Measurements from ENCODE around the gene EML4. TPM values are rescaled to one million over a fixed set of nuclear protein-coding genes. Genes with fewer than 3 reads are reported as not detected.

Gene EML4
- total RNA-seq, 1 donor from 2014 or later = 23.5 TPM

- no peak for DNase-seq (ENCODE audit: low read depth, low spot score)
Measured at GRCh38 chr2:42298132-42298531, 129.0 kb downstream of the EML4 start.

- no peak for DNase-seq (ENCODE audit: low read depth, low spot score)
Measured at GRCh38 chr2:42298996-42299754, 130.0 kb downstream of the EML4 start.

- no peak for DNase-seq (ENCODE audit: low read depth, low spot score)
Measured at GRCh38 chr2:42300527-42300926, 131.4 kb downstream of the EML4 start.

GRCh38 chr2:42303252-42303651 lies 134.1 kb downstream of the EML4 start:
- DNase-seq (ENCODE audit: low read depth, low spot score) = no peak

GRCh38 chr2:42304059-42304713 lies 135.0 kb downstream of the EML4 start:
- no peak for DNase-seq (ENCODE audit: low read depth, low spot score)

GRCh38 chr2:42307180-42307579 lies 138.0 kb downstream of the EML4 start:
- no peak for DNase-seq (ENCODE audit: low read depth, low spot score)

GRCh38 chr2:42309366-42309765 lies 140.2 kb downstream of the EML4 start:
- no peak for DNase-seq (ENCODE audit: low read depth, low spot score)

GRCh38 chr2:42310007-42310515 lies 140.9 kb downstream of the EML4 start:
- no peak for DNase-seq (ENCODE audit: low read depth, low spot score)

GRCh38 chr2:42312106-42312505 lies 143.0 kb downstream of the EML4 start:
- no peak for DNase-seq (ENCODE audit: low read depth, low spot score)

- DNase-seq (ENCODE audit: low read depth, low spot score) = peak; percentile 27
Measured at GRCh38 chr2:42314892-42315468, 145.8 kb downstream of the EML4 start.

GRCh38 chr2:42315844-42316470 lies 146.8 kb downstream of the EML4 start:
- DNase-seq (ENCODE audit: low read depth, low spot score) = no peak

- DNase-seq (ENCODE audit: low read depth, low spot score) = no peak
Measured at GRCh38 chr2:42316910-42317309, 147.8 kb downstream of the EML4 start.

- no peak for DNase-seq (ENCODE audit: low read depth, low spot score)
Measured at GRCh38 chr2:42317486-42317885, 148.3 kb downstream of the EML4 start.

GRCh38 chr2:42317945-42318344 lies 148.8 kb downstream of the EML4 start:
- no peak for DNase-seq (ENCODE audit: low read depth, low spot score)

GRCh38 chr2:42319265-42319664 lies 150.1 kb downstream of the EML4 start:
- DNase-seq (ENCODE audit: low read depth, low spot score) = no peak

GRCh38 chr2:42321452-42322064 lies 152.4 kb downstream of the EML4 start:
- no peak for DNase-seq (ENCODE audit: low read depth, low spot score)

- no peak for DNase-seq (ENCODE audit: low read depth, low spot score)
Measured at GRCh38 chr2:42324244-42324643, 155.1 kb downstream of the EML4 start.

GRCh38 chr2:42324949-42325348 lies 155.8 kb downstream of the EML4 start:
- DNase-seq (ENCODE audit: low read depth, low spot score) = no peak

GRCh38 chr2:42325609-42326008 lies 156.5 kb downstream of the EML4 start:
- DNase-seq (ENCODE audit: low read depth, low spot score) = no peak

- DNase-seq (ENCODE audit: low read depth, low spot score) = no peak
Measured at GRCh38 chr2:42327125-42327524, 158.0 kb downstream of the EML4 start.

GRCh38 chr2:42328148-42328833 lies 159.1 kb downstream of the EML4 start:
- DNase-seq (ENCODE audit: low read depth, low spot score) = no peak
